Measurements from ENCODE around the gene TRAPPC13.
"Not testable (repeated sequence)": the region's sequence is repeated elsewhere in the genome, so short reads cannot be mapped to it uniquely, and the experiment has no call there.

The TRAPPC13 gene

GRCh38 chr5:65611524-65611923 lies 13.3 kb upstream of the TRAPPC13 start:
- no peaks in the 10 kb centered on the region for H3K79me2 ChIP-seq (ENCODE audit: insufficient read depth, low read depth)
- no peak overlapping the region for H2AFZ ChIP-seq (ENCODE audit: low read depth)
- H3K4me1 ChIP-seq (ENCODE audit: low read depth, poor library complexity, severe bottlenecking): no peaks in the 10 kb centered on the region
- no peak overlapping the region for H3K4me2 ChIP-seq
- H3K27me3 ChIP-seq (ENCODE audit: insufficient read depth, low read depth): no peaks in the 10 kb centered on the region
- no peaks in the 10 kb centered on the region for H3K36me3 ChIP-seq (ENCODE audit: insufficient read depth)
- no peak overlapping the region for H3K9ac ChIP-seq
- no peak for TF ChIP-seq CTCF (conservative IDR thresholded peaks at IDR 0.05; ENCODE audit: low read depth, low read length)
- H3K4me3 ChIP-seq (IDR thresholded peaks at IDR 0.05; ENCODE audit: insufficient read depth, low read depth, low read length): no peak overlapping the region
- no peaks in the 10 kb centered on the region for H4K20me1 ChIP-seq (ENCODE audit: insufficient read depth)
- H3K27ac ChIP-seq: no peak overlapping the region

DNA sequence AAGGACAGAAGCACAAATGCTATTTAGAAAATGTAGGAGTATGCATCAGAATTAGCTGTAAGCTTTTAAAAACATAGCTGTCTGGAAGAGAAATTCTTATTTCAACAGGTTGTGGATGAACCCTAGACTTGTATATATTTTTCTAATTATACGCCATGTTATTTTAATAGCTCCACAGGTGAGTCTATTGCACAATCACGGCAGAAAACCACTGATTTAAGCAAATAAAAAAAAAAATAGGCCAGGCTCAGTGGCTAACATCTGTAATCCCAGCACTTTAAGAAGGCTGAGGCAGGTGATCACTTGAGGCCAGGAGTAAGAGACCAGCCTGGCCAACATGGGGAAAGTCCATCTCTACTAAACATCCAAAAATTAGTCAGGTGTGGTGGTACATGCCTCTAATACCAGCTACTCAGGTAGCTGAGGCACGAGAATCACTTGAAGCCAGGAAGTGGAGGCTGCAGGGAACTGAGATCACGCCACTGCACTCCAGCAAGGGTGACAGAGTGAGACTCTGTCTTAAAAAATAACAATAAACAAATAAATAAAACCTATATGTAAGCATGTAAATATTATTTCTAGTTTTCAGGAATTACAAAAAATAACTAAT lies 12.4 kb upstream of the TRAPPC13 start:
- no peaks in the 10 kb centered on the region for H3K79me2 ChIP-seq (ENCODE audit: insufficient read depth, low read depth)
- no peak overlapping the region for H3K4me3 ChIP-seq (IDR thresholded peaks at IDR 0.05; ENCODE audit: insufficient read depth, low read depth, low read length)
- TF ChIP-seq CTCF (conservative IDR thresholded peaks at IDR 0.05; ENCODE audit: low read depth, low read length): no peak
- H3K27me3 ChIP-seq (ENCODE audit: insufficient read depth, low read depth): no peaks in the 10 kb centered on the region
- no peaks in the 10 kb centered on the region for H3K36me3 ChIP-seq (ENCODE audit: insufficient read depth)
- no peaks in the 10 kb centered on the region for H3K4me1 ChIP-seq (ENCODE audit: low read depth, poor library complexity, severe bottlenecking)
- H3K4me2 ChIP-seq: no peak overlapping the region
- H3K27ac ChIP-seq: no peak overlapping the region
- H2AFZ ChIP-seq (ENCODE audit: low read depth): no peak overlapping the region
- H4K20me1 ChIP-seq (ENCODE audit: insufficient read depth): no peaks in the 10 kb centered on the region
- no peak overlapping the region for H3K9ac ChIP-seq

- H3K79me2 ChIP-seq (ENCODE audit: insufficient read depth, low read depth): peaks cover 37% of the 10 kb centered on the region
- peaks cover 23% of the 10 kb centered on the region for H3K4me1 ChIP-seq (ENCODE audit: low read depth, poor library complexity, severe bottlenecking)
- no peak for TF ChIP-seq CTCF (conservative IDR thresholded peaks at IDR 0.05; ENCODE audit: low read depth, low read length)
Measured at GRCh38 chr5:65620021-65620420, 4.8 kb upstream of the TRAPPC13 start.

GRCh38 chr5:65621961-65622360 lies 2.9 kb upstream of the TRAPPC13 start:
- not testable (repeated sequence) for H2AFZ ChIP-seq (ENCODE audit: low read depth); H3K27ac ChIP-seq; H3K4me3 ChIP-seq (IDR thresholded peaks at IDR 0.05; ENCODE audit: insufficient read depth, low read depth, low read length); H3K27me3 ChIP-seq (ENCODE audit: insufficient read depth, low read depth); H3K36me3 ChIP-seq (ENCODE audit: insufficient read depth); H3K9ac ChIP-seq; H4K20me1 ChIP-seq (ENCODE audit: insufficient read depth)
- Histone ChIP-seq H3K79me2 (ENCODE audit: insufficient read depth, low read depth) (peaks cover 56% of the 10 kb centered on the region), H3K4me1 (ENCODE audit: low read depth, poor library complexity, severe bottlenecking) (peaks cover 31% of the 10 kb centered on the region), H3K4me2 (peak overlapping the region; percentile 97; the same call in 1 of the 2 replicates)

More at GRCh38 chr5:65620021-65620420, 4.8 kb upstream of the TRAPPC13 start:
- H3K27me3 ChIP-seq (ENCODE audit: insufficient read depth, low read depth): no peaks in the 10 kb centered on the region
- no peaks in the 10 kb centered on the region for H3K36me3 ChIP-seq (ENCODE audit: insufficient read depth)
- no peak overlapping the region for H3K4me3 ChIP-seq (IDR thresholded peaks at IDR 0.05; ENCODE audit: insufficient read depth, low read depth, low read length)
- H3K9ac ChIP-seq: no peak overlapping the region
- no peak overlapping the region for H3K4me2 ChIP-seq
- no peak overlapping the region for H2AFZ ChIP-seq (ENCODE audit: low read depth)
- no peak overlapping the region for H3K27ac ChIP-seq
- H4K20me1 ChIP-seq (ENCODE audit: insufficient read depth): no peaks in the 10 kb centered on the region

- Histone ChIP-seq H3K4me1 (ENCODE audit: low read depth, poor library complexity, severe bottlenecking) (peaks cover 31% of the 10 kb centered on the region), H2AFZ (ENCODE audit: low read depth) (peak overlapping the region; percentile 67), H3K36me3 (ENCODE audit: insufficient read depth) (no peaks in the 10 kb centered on the region), H3K9ac (peak overlapping the region; percentile 78; the same call in 1 of the 2 replicates), H3K4me3 (IDR thresholded peaks at IDR 0.05; ENCODE audit: insufficient read depth, low read depth, low read length) (no peak overlapping the region), H3K4me2 (peak overlapping the region; percentile 97), H3K27ac (peak overlapping the region; percentile 70; the same call in 1 of the 2 replicates), H3K79me2 (ENCODE audit: insufficient read depth, low read depth) (peaks cover 70% of the 10 kb centered on the region), H4K20me1 (ENCODE audit: insufficient read depth) (no peaks in the 10 kb centered on the region), H3K27me3 (ENCODE audit: insufficient read depth, low read depth) (no peaks in the 10 kb centered on the region)
- no peak for TF ChIP-seq CTCF (conservative IDR thresholded peaks at IDR 0.05; ENCODE audit: low read depth, low read length)
Measured at GRCh38 chr5:65623482-65623881, 1.3 kb upstream of the TRAPPC13 start.
